Mucosa of rectum (tissue), 2 donors: ENCODE results near the gene C7orf33.
"Not testable (repeated sequence)": the region's sequence is repeated elsewhere in the genome, so short reads cannot be mapped to it uniquely, and the experiment has no call there.

Experiments used
- H3K27ac ChIP-seq, 2 donors: one replicate each; pipeline ENCODE4 v1.7.0; 2013; ENCODE audit warnings: inconsistent platforms in 2 of 2, low read depth in 2 of 2, low read length in 2 of 2
- H3K27me3 ChIP-seq, 2 donors: one replicate each; pipeline ENCODE4 v1.7.0; 2013; ENCODE audit warnings: low read length in 2 of 2; ENCODE audit not compliant: control insufficient read depth in 2 of 2, insufficient read depth in 2 of 2
- H3K36me3 ChIP-seq, 2 donors: one replicate each; pipeline ENCODE4 v1.7.0; 2013; ENCODE audit warnings: low read length in 2 of 2; ENCODE audit not compliant: control insufficient read depth in 2 of 2, insufficient read depth in 2 of 2
- H3K4me1 ChIP-seq, 2 donors: one replicate each; pipeline ENCODE4 v1.7.0; 2013; ENCODE audit warnings: low read length in 2 of 2, mild to moderate bottlenecking in 1 of 2; ENCODE audit not compliant: control insufficient read depth in 2 of 2, insufficient read depth in 2 of 2
- H3K4me3 ChIP-seq, 2 donors: one replicate each; pipeline ENCODE4 v1.7.0; 2013; ENCODE audit warnings: low read length in 2 of 2
- H3K9ac ChIP-seq, 2 donors: one replicate each; pipeline ENCODE4 v1.7.0; 2013; ENCODE audit warnings: low read length in 2 of 2, low read depth in 1 of 2, mild to moderate bottlenecking in 1 of 2
- H3K9me3 ChIP-seq, 2 donors: one replicate each; pipeline ENCODE4 v1.7.0; 2013; ENCODE audit warnings: low read length in 2 of 2; ENCODE audit not compliant: control insufficient read depth in 2 of 2
- donor health status: healthy.
- donor health status: Normal muscosa, but diverticular disease.

C7orf33 gene

GRCh38 chr7:148561099-148561498, 29.5 kb upstream of the C7orf33 start:
- Histone ChIP-seq H3K4me3 (no peak overlapping the region), H3K27ac (no peak overlapping the region), H3K4me1 (no peaks in the 10 kb centered on the region), H3K36me3 (no peaks in the 10 kb centered on the region), H3K9me3 (no peaks in the 10 kb centered on the region), H3K27me3 (no peaks in the 10 kb centered on the region), H3K9ac (no peak overlapping the region)

- Histone ChIP-seq H3K36me3 (no peaks in the 10 kb centered on the region), H3K4me1 (no peaks in the 10 kb centered on the region), H3K4me3 (peak overlapping the region in 1 of 2 donors; percentile 33), H3K9me3 (no peaks in the 10 kb centered on the region), H3K27ac (peak overlapping the region; percentile 28 to 50), H3K9ac (no peak overlapping the region), H3K27me3 (no peaks in the 10 kb centered on the region)
These were observed 26.8 kb upstream of the C7orf33 start for GRCh38 chr7:148563583-148564274.

- Histone ChIP-seq H3K4me3 (peak overlapping the region in 1 of 2 donors; percentile 33), H3K27ac (peak overlapping the region; percentile 28 to 50)
- not testable (repeated sequence) for H3K27me3 ChIP-seq
These were observed 26.2 kb upstream of the C7orf33 start for GRCh38 chr7:148564275-148564951.

GRCh38 chr7:148566736-148567135, 23.8 kb upstream of the C7orf33 start:
- Histone ChIP-seq H3K9me3 (no peaks in the 10 kb centered on the region), H3K36me3 (no peaks in the 10 kb centered on the region), H3K27ac (no peak overlapping the region), H3K4me3 (no peak overlapping the region), H3K9ac (no peak overlapping the region), H3K27me3 (no peaks in the 10 kb centered on the region), H3K4me1 (no peaks in the 10 kb centered on the region)

More at GRCh38 chr7:148564275-148564951, 26.2 kb upstream of the C7orf33 start:
- not testable (repeated sequence) for H3K9ac ChIP-seq, H3K4me1 ChIP-seq, H3K36me3 ChIP-seq, H3K9me3 ChIP-seq

GRCh38 chr7:148567524-148567923, 23.0 kb upstream of the C7orf33 start:
- Histone ChIP-seq H3K27me3 (no peaks in the 10 kb centered on the region), H3K36me3 (no peaks in the 10 kb centered on the region), H3K4me1 (no peaks in the 10 kb centered on the region), H3K4me3 (no peak overlapping the region), H3K9ac (no peak overlapping the region), H3K27ac (no peak overlapping the region), H3K9me3 (no peaks in the 10 kb centered on the region)

- Histone ChIP-seq H3K27me3 (no peaks in the 10 kb centered on the region), H3K9me3 (no peaks in the 10 kb centered on the region), H3K9ac (no peak overlapping the region), H3K4me3 (no peak overlapping the region), H3K27ac (no peak overlapping the region), H3K36me3 (no peaks in the 10 kb centered on the region), H3K4me1 (no peaks in the 10 kb centered on the region)
These were observed 20.1 kb upstream of the C7orf33 start for GRCh38 chr7:148570510-148570909.

- not testable (repeated sequence) for H3K4me3 ChIP-seq, H3K9ac ChIP-seq, H3K27ac ChIP-seq, H3K4me1 ChIP-seq, H3K9me3 ChIP-seq, H3K27me3 ChIP-seq, H3K36me3 ChIP-seq
These were observed 19.6 kb upstream of the C7orf33 start for GRCh38 chr7:148570973-148571372.

GRCh38 chr7:148571381-148571780, 19.2 kb upstream of the C7orf33 start:
- Histone ChIP-seq H3K4me1 (no peaks in the 10 kb centered on the region), H3K9me3 (no peaks in the 10 kb centered on the region), H3K27me3 (no peaks in the 10 kb centered on the region), H3K36me3 (no peaks in the 10 kb centered on the region), H3K27ac (no peak overlapping the region), H3K9ac (no peak overlapping the region), H3K4me3 (no peak overlapping the region)

- H3K27me3 ChIP-seq = no peaks in the 10 kb centered on the region
- no peaks in the 10 kb centered on the region for H3K4me1 ChIP-seq
- H3K27ac ChIP-seq = no peak overlapping the region
- H3K9me3 ChIP-seq = no peaks in the 10 kb centered on the region
- no peak overlapping the region for H3K4me3 ChIP-seq
- H3K36me3 ChIP-seq = no peaks in the 10 kb centered on the region
- no peak overlapping the region for H3K9ac ChIP-seq
These were observed 18.5 kb upstream of the C7orf33 start for GRCh38 chr7:148572067-148572522.

- not testable (repeated sequence) for H3K36me3 ChIP-seq, H3K4me3 ChIP-seq, H3K27me3 ChIP-seq, H3K27ac ChIP-seq, H3K9ac ChIP-seq, H3K4me1 ChIP-seq, H3K9me3 ChIP-seq
These were observed 17.0 kb upstream of the C7orf33 start for GRCh38 chr7:148573581-148573980.
